GM23338 (cell line): ENCODE results near the gene KRT81.

Experiments used
- CTCF ChIP-seq, 2 experiments: fragments of 200-600 bp in 1 of 2; sonication (generic) in 1 of 2; conservative IDR thresholded peaks; 2 replicates each; pipeline versions ENCODE4 v1.5.1 to v1.6.1; 2016 to 2017; ENCODE audit warnings: antibody characterized with exemption in 2 of 2, low read depth in 2 of 2, mild to moderate bottlenecking in 2 of 2, moderate library complexity in 1 of 2
- EZH2 ChIP-seq: fragments of 200-600 bp; sonication (generic); IDR thresholded peaks from one replicate; pipeline ENCODE4 v1.8.0; 2017; ENCODE audit warnings: antibody characterized with exemption, mild to moderate bottlenecking, low read depth; ENCODE audit not compliant: unreplicated experiment
- EZH2phosphoT487 ChIP-seq: fragments of 200-600 bp; sonication (generic); IDR thresholded peaks from one replicate; pipeline ENCODE4 v1.8.1; 2018; ENCODE audit warnings: antibody characterized with exemption; ENCODE audit not compliant: unreplicated experiment
- POLR2AphosphoS5 ChIP-seq: IDR thresholded peaks from 2 replicates; pipeline ENCODE4 v1.6.1; 2016; ENCODE audit warnings: antibody characterized with exemption, low read depth
- REST ChIP-seq: IDR thresholded peaks from one replicate; pipeline ENCODE4 v1.6.1; 2018; ENCODE audit warnings: antibody characterized with exemption; ENCODE audit not compliant: unreplicated experiment
- ZNF114 ChIP-seq: fragments of 250-450 bp; sonication (Bioruptor Pico); IDR thresholded peaks from 2 replicates; pipeline ENCODE4 v1.5.0; 2020; ENCODE audit warnings: mild to moderate bottlenecking, moderate library complexity

GRCh38 chr12:52323416-52324152 lies 32.2 kb upstream of the KRT81 start:
- no peak for TF ChIP-seq REST
- TF ChIP-seq ZNF114 (CRISPR knock-in tag), result no peak
- TF ChIP-seq EZH2, result no peak
- no peak for TF ChIP-seq CTCF (conservative IDR thresholded peaks at IDR 0.05; ENCODE audit: low read depth in 2 of 2)
- TF ChIP-seq POLR2AphosphoS5, result no peak
- TF ChIP-seq EZH2phosphoT487, result no peak
